GM23338 (cell line): Measurements from ENCODE around the gene CMPK1. TPM values are rescaled to one million over a fixed set of nuclear protein-coding genes. Genes with fewer than 3 reads are reported as not detected.

Experiments
- ATAC-seq: fragments of 200-7000 bp; cut with Tn5 transposase; 3 replicates; pipeline ENCODE4 v1.9.1; 2020
- DNase-seq: peaks from one replicate; pipeline ENCODE4 v3.0.0-alpha.2; 2015; ENCODE audit warnings: low spot score
- H2AFZ ChIP-seq: fragments of 200-600 bp; sonication (generic); 2 replicates; pipeline ENCODE4 v1.8.0; 2016; ENCODE audit warnings: antibody characterized with exemption, mild to moderate bottlenecking, moderate library complexity
- H3F3A ChIP-seq: fragments of 200-600 bp; sonication (generic); replicated peaks from 2 replicates; pipeline ENCODE4 v1.8.0; 2017; ENCODE audit warnings: antibody characterized with exemption, mixed run types, low read depth
- H3K27ac ChIP-seq: fragments of 200-600 bp; sonication (generic); 2 replicates; pipeline ENCODE4 v1.6.1; 2016; ENCODE audit warnings: low read depth
- H3K27me3 ChIP-seq: fragments of 200-600 bp; sonication (generic); 2 replicates; pipeline ENCODE4 v1.8.0; 2016; ENCODE audit warnings: mild to moderate bottlenecking, mixed run types, moderate library complexity; ENCODE audit not compliant: insufficient read depth
- H3K36me3 ChIP-seq: fragments of 200-600 bp; sonication (generic); 2 replicates; pipeline ENCODE4 v1.8.0; 2016; ENCODE audit warnings: mild to moderate bottlenecking; ENCODE audit not compliant: insufficient read depth
- H3K4me1 ChIP-seq: fragments of 200-600 bp; sonication (generic); 2 replicates; pipeline ENCODE4 v1.8.0; 2016; ENCODE audit warnings: mild to moderate bottlenecking, moderate library complexity; ENCODE audit not compliant: insufficient read depth
- H3K4me2 ChIP-seq: fragments of 200-600 bp; sonication (generic); 2 replicates; pipeline ENCODE4 v1.7.1; 2017; ENCODE audit warnings: mixed run types
- H3K4me3 ChIP-seq: fragments of 200-600 bp; sonication (generic); 2 replicates; pipeline ENCODE4 v1.6.1; 2016; ENCODE audit warnings: mixed run types
- H3K79me2 ChIP-seq: fragments of 200-600 bp; sonication (generic); replicated peaks from 2 replicates; pipeline ENCODE4 v1.8.0; 2017; ENCODE audit warnings: mild to moderate bottlenecking; ENCODE audit not compliant: insufficient read depth
- H3K9me2 ChIP-seq: fragments of 200-600 bp; sonication (generic); 2 replicates; pipeline ENCODE4 v1.8.0; 2017; ENCODE audit not compliant: insufficient read depth
- H4K20me1 ChIP-seq: fragments of 200-600 bp; sonication (generic); replicated peaks from 2 replicates; pipeline ENCODE4 v1.8.0; 2017; ENCODE audit warnings: mild to moderate bottlenecking; ENCODE audit not compliant: insufficient read depth
- H3K27ac Mint-ChIP-seq: 2 replicates; pipeline ENCODE4 v1.8.0; 2020; ENCODE audit warnings: inconsistent platforms, mild to moderate bottlenecking, moderate library complexity, mixed read lengths
- H3K27me3 Mint-ChIP-seq: 3 replicates; pipeline ENCODE4 v1.8.0; 2022; ENCODE audit warnings: low read depth, mild to moderate bottlenecking, moderate library complexity, mixed read lengths, inconsistent platforms; ENCODE audit not compliant: insufficient read depth, poor library complexity
- H3K36me3 Mint-ChIP-seq: 3 replicates; pipeline ENCODE4 v1.8.0; 2021; ENCODE audit warnings: low read depth, mild to moderate bottlenecking, inconsistent platforms, moderate library complexity, mixed read lengths
- H3K4me1 Mint-ChIP-seq: 3 replicates; pipeline ENCODE4 v1.8.0; 2020; ENCODE audit warnings: mild to moderate bottlenecking, inconsistent platforms, mixed read lengths
- H3K4me3 Mint-ChIP-seq: 3 replicates; pipeline ENCODE4 v1.8.0; 2021; ENCODE audit warnings: moderate library complexity, mild to moderate bottlenecking, inconsistent platforms, mixed read lengths
- H3K9me3 Mint-ChIP-seq: 3 replicates; pipeline ENCODE4 v1.8.0; 2020; ENCODE audit warnings: moderate library complexity, mild to moderate bottlenecking, inconsistent platforms, mixed read lengths
- CREB1 ChIP-seq: fragments of 250-450 bp; sonication (Bioruptor Pico); IDR thresholded peaks from 2 replicates; pipeline ENCODE4 v1.5.0; 2020; ENCODE audit warnings: low read depth, mild to moderate bottlenecking, moderate library complexity
- CTCF ChIP-seq, 2 experiments: fragments of 200-600 bp in 1 of 2; sonication (generic) in 1 of 2; conservative IDR thresholded peaks; 2 replicates each; pipeline versions ENCODE4 v1.5.1 to v1.6.1; 2016 to 2017; ENCODE audit warnings: antibody characterized with exemption in 2 of 2, low read depth in 2 of 2, mild to moderate bottlenecking in 2 of 2, moderate library complexity in 1 of 2
- ETS1 ChIP-seq: IDR thresholded peaks from 2 replicates; pipeline ENCODE4 v1.6.1; 2016; ENCODE audit warnings: antibody characterized with exemption
- EZH2 ChIP-seq: fragments of 200-600 bp; sonication (generic); IDR thresholded peaks from one replicate; pipeline ENCODE4 v1.8.0; 2017; ENCODE audit warnings: antibody characterized with exemption, mild to moderate bottlenecking, low read depth; ENCODE audit not compliant: unreplicated experiment
- EZH2phosphoT487 ChIP-seq: fragments of 200-600 bp; sonication (generic); IDR thresholded peaks from one replicate; pipeline ENCODE4 v1.8.1; 2018; ENCODE audit warnings: antibody characterized with exemption; ENCODE audit not compliant: unreplicated experiment
- JUNB ChIP-seq: IDR thresholded peaks from one replicate; pipeline ENCODE4 v1.6.1; 2016; ENCODE audit warnings: antibody characterized with exemption; ENCODE audit not compliant: unreplicated experiment
- NANOG ChIP-seq: IDR thresholded peaks from 2 replicates; pipeline ENCODE4 v1.6.1; 2016; ENCODE audit warnings: antibody characterized with exemption, borderline replicate concordance
- POLR2AphosphoS5 ChIP-seq: IDR thresholded peaks from 2 replicates; pipeline ENCODE4 v1.6.1; 2016; ENCODE audit warnings: antibody characterized with exemption, low read depth
- REST ChIP-seq: IDR thresholded peaks from one replicate; pipeline ENCODE4 v1.6.1; 2018; ENCODE audit warnings: antibody characterized with exemption; ENCODE audit not compliant: unreplicated experiment
- STAT1 ChIP-seq: IDR thresholded peaks from one replicate; pipeline ENCODE4 v1.6.1; 2016; ENCODE audit warnings: antibody characterized with exemption; ENCODE audit not compliant: unreplicated experiment
- ZNF114 ChIP-seq: fragments of 250-450 bp; sonication (Bioruptor Pico); IDR thresholded peaks from 2 replicates; pipeline ENCODE4 v1.5.0; 2020; ENCODE audit warnings: mild to moderate bottlenecking, moderate library complexity
- ZNF331 ChIP-seq: fragments of 250-450 bp; sonication (Bioruptor Pico); IDR thresholded peaks from 2 replicates; pipeline ENCODE4 v1.5.0; 2020; ENCODE audit warnings: low read depth, mild to moderate bottlenecking, moderate library complexity
- ZNF462 ChIP-seq: fragments of 250-450 bp; sonication (Bioruptor Pico); IDR thresholded peaks from 2 replicates; pipeline ENCODE4 v1.5.0; 2020; ENCODE audit warnings: mild to moderate bottlenecking, moderate library complexity
- polyA plus RNA-seq: library from polyadenylated mRNA; unstranded; fragments of >200 nt; fragmentation: Nextera tagmentation; extraction: Ambion mirVana; gene quantifications from 2 replicates; pipeline ENCODE4 v1.2.1, GENCODE V29; 2016
- total RNA-seq: library from RNA; depleted of rRNA; stranded (reverse); fragments of >200 nt; shearing (Covaris generic); gene quantifications from 2 replicates; pipeline ENCODE4 v1.2.3, GENCODE V29; 2014

The CMPK1 gene
- total and polyA plus RNA-seq, 2 experiments from 2014 or later, result 22.8 to 28.6 TPM

- H3K27me3 ChIP-seq, result peaks cover 11% of the 10 kb centered on the region
- no peak overlapping the region for H3K4me3 ChIP-seq
- DNase-seq, result no peak
- no peak for ATAC-seq
- Mint-ChIP-seq H3K27me3 (peaks cover 9% of the 10 kb centered on the region), H3K9me3 (no peaks in the 10 kb centered on the region), H3K4me1 (no peaks in the 10 kb centered on the region), H3K4me3 (no peak overlapping the region), H3K27ac (no peak overlapping the region), H3K36me3 (no peaks in the 10 kb centered on the region)
- no peak overlapping the region for H3K4me2 ChIP-seq
- H4K20me1 ChIP-seq, result no peaks in the 10 kb centered on the region; the same call in 1 of the 2 replicates
- no peak overlapping the region for H2AFZ ChIP-seq
- H3F3A ChIP-seq, result no peaks in the 10 kb centered on the region
- no peaks in the 10 kb centered on the region for H3K9me2 ChIP-seq
- TF ChIP-seq ETS1 (no peak), ZNF462 (CRISPR knock-in tag) (no peak), CTCF (conservative IDR thresholded peaks at IDR 0.05; ENCODE audit: low read depth in 2 of 2) (no peak), EZH2phosphoT487 (no peak), REST (no peak), CREB1 (CRISPR knock-in tag) (no peak), POLR2AphosphoS5 (no peak), ZNF331 (CRISPR knock-in tag) (no peak), STAT1 (no peak), JUNB (no peak), EZH2 (no peak), NANOG (no peak), ZNF114 (CRISPR knock-in tag) (no peak)
- H3K27ac ChIP-seq, result no peak overlapping the region
- no peaks in the 10 kb centered on the region for H3K4me1 ChIP-seq
- no peaks in the 10 kb centered on the region for H3K79me2 ChIP-seq
- H3K36me3 ChIP-seq, result no peaks in the 10 kb centered on the region
Measured at GRCh38 chr1:47385020-47385419, 51.4 kb downstream of the CMPK1 start.
